MM.1S (cell line): ENCODE measurements around the gene ERMAP.

Experiments used
- CTCF ChIP-seq: fragments of 300-600 bp; sonication (generic); IDR thresholded peaks from 2 replicates; pipeline ENCODE4 v1.5.1; 2016; ENCODE audit warnings: antibody characterized with exemption, low read length, mixed read lengths
- EZH2 ChIP-seq: fragments of 300-600 bp; sonication (generic); optimal IDR thresholded peaks from 2 replicates; pipeline ENCODE3; 2017; ENCODE audit warnings: low read depth, mild to moderate bottlenecking, antibody characterized with exemption, low read length, mixed read lengths
- EZH2phosphoT487 ChIP-seq: fragments of 300-600 bp; sonication (generic); IDR thresholded peaks from 2 replicates; pipeline ENCODE4 v1.6.1; 2018; ENCODE audit warnings: antibody characterized with exemption, low read length

GRCh38 chr1:42891465-42892138 is 74.7 kb downstream of the ERMAP start:
- TF ChIP-seq CTCF = no peak
- TF ChIP-seq EZH2 = no peak
- TF ChIP-seq EZH2phosphoT487 = no peak
